ENCODE measurements around the gene MET.

DNA sequence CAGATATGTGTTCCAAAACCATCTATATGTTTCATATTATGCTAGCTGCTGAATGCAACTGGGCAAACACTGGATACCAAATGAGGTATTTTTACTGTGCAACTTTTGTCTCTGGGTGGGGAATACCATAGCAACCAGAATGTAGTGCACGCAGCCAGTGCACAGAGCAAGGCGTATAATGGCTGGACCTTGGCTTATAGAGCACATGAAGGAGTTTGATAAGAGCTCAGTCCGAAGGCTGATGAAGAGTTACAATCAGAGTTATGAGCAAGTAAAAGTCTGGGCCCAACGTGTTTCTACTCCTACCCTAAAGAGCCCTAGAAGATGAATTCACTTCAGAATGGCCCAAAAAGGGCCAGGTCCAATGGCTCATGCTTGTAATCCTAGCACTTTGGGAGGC lies 82.2 kb downstream of the MET start:
- no peak for TF ChIP-seq MTA3 (IDR thresholded peaks at IDR 0.05; ENCODE audit: borderline replicate concordance, low read length)
- TF ChIP-seq, protein P1, sequence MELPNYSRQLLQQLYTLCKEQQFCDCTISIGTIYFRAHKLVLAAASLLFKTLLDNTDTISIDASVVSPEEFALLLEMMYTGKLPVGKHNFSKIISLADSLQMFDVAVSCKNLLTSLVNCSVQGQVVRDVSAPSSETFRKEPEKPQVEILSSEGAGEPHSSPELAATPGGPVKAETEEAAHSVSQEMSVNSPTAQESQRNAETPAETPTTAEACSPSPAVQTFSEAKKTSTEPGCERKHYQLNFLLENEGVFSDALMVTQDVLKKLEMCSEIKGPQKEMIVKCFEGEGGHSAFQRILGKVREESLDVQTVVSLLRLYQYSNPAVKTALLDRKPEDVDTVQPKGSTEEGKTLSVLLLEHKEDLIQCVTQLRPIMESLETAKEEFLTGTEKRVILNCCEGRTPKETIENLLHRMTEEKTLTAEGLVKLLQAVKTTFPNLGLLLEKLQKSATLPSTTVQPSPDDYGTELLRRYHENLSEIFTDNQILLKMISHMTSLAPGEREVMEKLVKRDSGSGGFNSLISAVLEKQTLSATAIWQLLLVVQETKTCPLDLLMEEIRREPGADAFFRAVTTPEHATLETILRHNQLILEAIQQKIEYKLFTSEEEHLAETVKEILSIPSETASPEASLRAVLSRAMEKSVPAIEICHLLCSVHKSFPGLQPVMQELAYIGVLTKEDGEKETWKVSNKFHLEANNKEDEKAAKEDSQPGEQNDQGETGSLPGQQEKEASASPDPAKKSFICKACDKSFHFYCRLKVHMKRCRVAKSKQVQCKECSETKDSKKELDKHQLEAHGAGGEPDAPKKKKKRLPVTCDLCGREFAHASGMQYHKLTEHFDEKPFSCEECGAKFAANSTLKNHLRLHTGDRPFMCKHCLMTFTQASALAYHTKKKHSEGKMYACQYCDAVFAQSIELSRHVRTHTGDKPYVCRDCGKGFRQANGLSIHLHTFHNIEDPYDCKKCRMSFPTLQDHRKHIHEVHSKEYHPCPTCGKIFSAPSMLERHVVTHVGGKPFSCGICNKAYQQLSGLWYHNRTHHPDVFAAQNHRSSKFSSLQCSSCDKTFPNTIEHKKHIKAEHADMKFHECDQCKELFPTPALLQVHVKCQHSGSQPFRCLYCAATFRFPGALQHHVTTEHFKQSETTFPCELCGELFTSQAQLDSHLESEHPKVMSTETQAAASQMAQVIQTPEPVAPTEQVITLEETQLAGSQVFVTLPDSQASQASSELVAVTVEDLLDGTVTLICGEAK (IDR thresholded peaks at IDR 0.05; ENCODE audit: borderline replicate concordance), result no peak
- no peak for TF ChIP-seq NFIC (IDR thresholded peaks at IDR 0.05; ENCODE audit: low read depth, low read length)
- no peak for TF ChIP-seq WRNIP1 (IDR thresholded peaks at IDR 0.05; ENCODE audit: borderline replicate concordance, low read depth, low read length)
- TF ChIP-seq, protein P2, sequence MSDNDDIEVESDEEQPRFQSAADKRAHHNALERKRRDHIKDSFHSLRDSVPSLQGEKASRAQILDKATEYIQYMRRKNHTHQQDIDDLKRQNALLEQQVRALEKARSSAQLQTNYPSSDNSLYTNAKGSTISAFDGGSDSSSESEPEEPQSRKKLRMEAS (IDR thresholded peaks at IDR 0.05; ENCODE audit: low read depth, low read length), result no peak
- TF ChIP-seq, protein P3, sequence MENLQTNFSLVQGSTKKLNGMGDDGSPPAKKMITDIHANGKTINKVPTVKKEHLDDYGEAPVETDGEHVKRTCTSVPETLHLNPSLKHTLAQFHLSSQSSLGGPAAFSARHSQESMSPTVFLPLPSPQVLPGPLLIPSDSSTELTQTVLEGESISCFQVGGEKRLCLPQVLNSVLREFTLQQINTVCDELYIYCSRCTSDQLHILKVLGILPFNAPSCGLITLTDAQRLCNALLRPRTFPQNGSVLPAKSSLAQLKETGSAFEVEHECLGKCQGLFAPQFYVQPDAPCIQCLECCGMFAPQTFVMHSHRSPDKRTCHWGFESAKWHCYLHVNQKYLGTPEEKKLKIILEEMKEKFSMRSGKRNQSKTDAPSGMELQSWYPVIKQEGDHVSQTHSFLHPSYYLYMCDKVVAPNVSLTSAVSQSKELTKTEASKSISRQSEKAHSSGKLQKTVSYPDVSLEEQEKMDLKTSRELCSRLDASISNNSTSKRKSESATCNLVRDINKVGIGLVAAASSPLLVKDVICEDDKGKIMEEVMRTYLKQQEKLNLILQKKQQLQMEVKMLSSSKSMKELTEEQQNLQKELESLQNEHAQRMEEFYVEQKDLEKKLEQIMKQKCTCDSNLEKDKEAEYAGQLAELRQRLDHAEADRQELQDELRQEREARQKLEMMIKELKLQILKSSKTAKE (IDR thresholded peaks at IDR 0.05; ENCODE audit: low read depth, poor library complexity, severe bottlenecking), result no peak
- no peak for TF ChIP-seq BHLHE40 (IDR thresholded peaks at IDR 0.05; ENCODE audit: borderline replicate concordance in 1 of 2, low read depth in 2 of 2, low read length in 1 of 2)
- no peak for TF ChIP-seq POLR2AphosphoS5 (IDR thresholded peaks at IDR 0.05; ENCODE audit: low read length)
- no peak for TF ChIP-seq EGR1 (IDR thresholded peaks at IDR 0.05; ENCODE audit: borderline replicate concordance in 1 of 2, low read depth in 2 of 2, low read length in 2 of 2)
- no peak for TF ChIP-seq CREB1 (IDR thresholded peaks at IDR 0.05; ENCODE audit: low read depth)
- TF ChIP-seq, protein P4, sequence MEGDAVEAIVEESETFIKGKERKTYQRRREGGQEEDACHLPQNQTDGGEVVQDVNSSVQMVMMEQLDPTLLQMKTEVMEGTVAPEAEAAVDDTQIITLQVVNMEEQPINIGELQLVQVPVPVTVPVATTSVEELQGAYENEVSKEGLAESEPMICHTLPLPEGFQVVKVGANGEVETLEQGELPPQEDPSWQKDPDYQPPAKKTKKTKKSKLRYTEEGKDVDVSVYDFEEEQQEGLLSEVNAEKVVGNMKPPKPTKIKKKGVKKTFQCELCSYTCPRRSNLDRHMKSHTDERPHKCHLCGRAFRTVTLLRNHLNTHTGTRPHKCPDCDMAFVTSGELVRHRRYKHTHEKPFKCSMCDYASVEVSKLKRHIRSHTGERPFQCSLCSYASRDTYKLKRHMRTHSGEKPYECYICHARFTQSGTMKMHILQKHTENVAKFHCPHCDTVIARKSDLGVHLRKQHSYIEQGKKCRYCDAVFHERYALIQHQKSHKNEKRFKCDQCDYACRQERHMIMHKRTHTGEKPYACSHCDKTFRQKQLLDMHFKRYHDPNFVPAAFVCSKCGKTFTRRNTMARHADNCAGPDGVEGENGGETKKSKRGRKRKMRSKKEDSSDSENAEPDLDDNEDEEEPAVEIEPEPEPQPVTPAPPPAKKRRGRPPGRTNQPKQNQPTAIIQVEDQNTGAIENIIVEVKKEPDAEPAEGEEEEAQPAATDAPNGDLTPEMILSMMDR (IDR thresholded peaks at IDR 0.05 in 2 of 3, conservative IDR thresholded peaks at IDR 0.05 in 1 of 3; ENCODE audit: control insufficient read depth in 2 of 3, extremely low read depth in 1 of 3, insufficient read depth in 1 of 3, low read depth in 3 of 3, low read length in 3 of 3), result no peak
- no peak for TF ChIP-seq TCF12 (IDR thresholded peaks at IDR 0.05; ENCODE audit: low read depth, low read length)
- no peak for TF ChIP-seq BCL11A (IDR thresholded peaks at IDR 0.05; ENCODE audit: low read depth, low read length)
- TF ChIP-seq RBBP5 (conservative IDR thresholded peaks at IDR 0.05), result no peak
